Hair follicle dermal papilla cell (primary cell): ENCODE results near the gene PNMA6A. TPM values are rescaled to one million over a fixed set of nuclear protein-coding genes. Genes with fewer than 3 reads are reported as not detected.

ENCODE experiments used
- small RNA-seq: library from RNA; depleted of rRNA; stranded (forward); fragments of <200 nt; gene quantifications from one replicate; pipeline ENCODE3, GENCODE V24; 2012
- total RNA-seq: library from RNA; depleted of rRNA; stranded (reverse); fragments of >200 nt; gene quantifications from 2 replicates; pipeline ENCODE4 v1.2.3, GENCODE V29; 2012

Gene PNMA6A
- 2.4 and 4.4 TPM in 2 replicates for total RNA-seq

GRCh38 chrX:153071909-153072583 is at the start of gene PNMA6A:
PNMA6A (plus strand) TSS chrX:153072454; CDS start chrX:153073063, 609 bp downstream.

GRCh38 chrX:153055871-153056749 is 16.1 kb upstream of the PNMA6A start, which contains the start of gene PNMA3:
PNMA3 (plus strand) TSS chrX:153056470; CDS start chrX:153057056, 586 bp downstream.

Small RNAs within 50 kb of the gene (small RNA-seq; reads per million reads assigned to genes)
- gene AC243428.1, result not detected

Other genes starting within 250 kb of the PNMA6A start
- 29.9 and 44.4 TPM in 2 replicates for gene CETN2, start 241.7 kb upstream of the PNMA6A start, total RNA-seq
- gene NSDHL, start 241.4 kb upstream of the PNMA6A start, total RNA-seq, result 18.2 and 24.5 TPM in 2 replicates
- 7.8 and 14.3 TPM in 2 replicates for gene ZNF185, start 174.4 kb upstream of the PNMA6A start, total RNA-seq
- not detected in 2 replicates for gene PNMA5, start 78.3 kb upstream of the PNMA6A start, total RNA-seq
- gene PNMA3, start 16.0 kb upstream of the PNMA6A start, total RNA-seq, result 0.12 TPM in 1 of 2 replicates, not detected in the other
- gene MAGEA1, start 106.8 kb downstream of the PNMA6A start, total RNA-seq, result not detected in 2 replicates
- not detected in 2 replicates for gene PNMA6F, start 249.3 kb downstream of the PNMA6A start, total RNA-seq